ENCODE data around the gene SMIM44.

Gene SMIM44

DNA sequence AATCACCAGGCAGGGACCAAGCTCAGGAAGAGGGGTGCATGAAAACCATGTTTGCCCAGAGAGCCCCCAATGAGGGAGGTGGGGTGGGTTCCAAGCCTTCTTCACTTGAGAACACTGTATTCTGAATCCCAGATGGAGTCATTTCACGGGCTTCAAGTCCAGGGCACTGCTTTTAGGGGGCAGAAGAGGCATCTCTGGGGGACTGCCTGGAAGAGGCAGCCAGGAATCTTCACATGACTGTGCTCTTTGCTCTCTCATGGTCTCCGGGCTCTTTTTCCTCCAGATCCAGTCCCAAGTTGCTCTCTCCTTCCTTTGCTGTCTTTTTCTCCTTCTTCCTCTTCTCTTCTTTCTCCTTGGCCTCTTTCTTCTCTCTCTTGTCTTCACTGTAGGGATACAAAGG, 8.6 kb downstream of the SMIM44 start:
- DNase-seq = no peak

GRCh38 chr19:3474010-3474409, 9.2 kb downstream of the SMIM44 start:
- DNase-seq = no peak

- DNase-seq = no peak
These were observed 11.1 kb downstream of the SMIM44 start for GRCh38 chr19:3471954-3472655.

GRCh38 chr19:3470500-3471128, 12.6 kb downstream of the SMIM44 start:
- no peak for DNase-seq

GRCh38 chr19:3469638-3470499, 13.4 kb downstream of the SMIM44 start:
- no peak for DNase-seq

DNA sequence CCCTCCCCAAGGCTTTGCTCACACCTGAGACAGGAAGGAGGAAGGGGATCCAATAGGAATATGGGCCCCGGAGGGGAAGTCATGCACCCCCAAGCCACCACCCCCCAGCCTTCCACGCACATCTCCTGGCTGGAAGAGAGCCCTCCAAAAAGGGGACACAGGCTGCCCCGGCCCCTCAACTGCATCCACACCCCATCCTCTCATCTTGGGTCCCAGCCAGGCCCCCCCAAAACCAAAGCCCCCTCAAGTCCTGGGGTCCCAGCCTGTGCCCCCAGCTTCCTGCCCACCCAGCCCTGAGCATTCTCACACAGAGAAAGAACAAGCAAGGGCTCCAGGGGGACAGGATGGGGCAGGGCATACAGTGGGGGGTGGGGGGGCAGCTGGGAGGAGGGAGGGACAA, 15.0 kb downstream of the SMIM44 start:
- no peak for DNase-seq

DNA sequence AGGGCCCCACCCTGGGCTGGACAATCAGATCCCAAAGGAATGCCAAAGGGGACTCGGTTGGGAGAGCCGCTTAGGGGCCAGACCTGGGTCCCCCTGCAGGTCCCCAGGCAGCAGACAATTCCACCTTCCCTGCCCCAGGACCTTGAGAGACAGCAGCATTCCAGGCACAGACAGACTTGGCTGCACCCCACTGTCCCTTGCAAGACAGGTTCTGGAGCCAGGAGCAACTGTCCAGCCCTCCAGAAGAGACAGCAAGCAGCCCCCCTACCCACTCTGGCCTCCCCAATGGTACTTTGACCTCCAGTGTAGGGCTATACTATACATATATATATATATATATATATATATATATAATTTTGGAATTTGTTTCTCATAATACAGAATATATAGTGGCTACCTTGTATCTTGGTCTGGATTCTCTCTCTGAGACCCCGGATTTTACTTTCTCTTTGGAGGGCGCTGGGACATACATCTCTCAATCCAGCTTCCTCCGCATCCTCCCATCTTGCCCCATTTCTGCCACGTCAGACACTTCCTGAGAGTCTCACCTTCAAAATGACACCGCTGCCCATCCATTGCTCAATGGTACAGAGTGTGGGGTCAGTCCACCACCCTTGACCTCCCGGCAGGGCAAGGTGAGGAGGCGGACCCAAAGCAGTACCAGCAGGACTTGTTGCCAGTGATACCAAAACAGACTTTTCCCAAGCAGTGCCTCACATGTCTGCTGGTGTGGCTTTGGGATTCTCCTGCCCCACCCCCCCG, 15.6 kb downstream of the SMIM44 start:
- no peak for DNase-seq

DNA sequence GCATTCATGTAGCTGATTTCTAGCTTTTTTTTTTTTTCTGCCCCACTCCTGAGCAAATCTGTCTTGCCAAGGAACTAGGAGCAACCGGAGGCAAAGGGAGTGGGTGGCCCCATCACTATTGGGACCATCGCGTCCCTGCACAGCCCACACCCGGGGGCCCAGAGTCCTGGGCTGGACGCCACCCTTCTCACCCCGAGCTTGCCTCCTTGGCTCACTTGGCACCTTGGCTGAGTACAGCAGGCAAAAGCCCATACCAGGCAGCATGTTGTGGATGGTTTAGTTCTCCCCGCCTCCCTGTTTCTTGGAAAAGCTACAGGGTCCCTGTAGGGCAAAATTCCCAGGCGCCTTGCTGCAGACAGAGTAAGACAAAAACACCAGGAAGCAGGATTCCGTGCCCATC, 16.6 kb downstream of the SMIM44 start:
- DNase-seq = no peak

GRCh38 chr19:3465552-3465951, 17.7 kb downstream of the SMIM44 start:
- no peak for DNase-seq

DNA sequence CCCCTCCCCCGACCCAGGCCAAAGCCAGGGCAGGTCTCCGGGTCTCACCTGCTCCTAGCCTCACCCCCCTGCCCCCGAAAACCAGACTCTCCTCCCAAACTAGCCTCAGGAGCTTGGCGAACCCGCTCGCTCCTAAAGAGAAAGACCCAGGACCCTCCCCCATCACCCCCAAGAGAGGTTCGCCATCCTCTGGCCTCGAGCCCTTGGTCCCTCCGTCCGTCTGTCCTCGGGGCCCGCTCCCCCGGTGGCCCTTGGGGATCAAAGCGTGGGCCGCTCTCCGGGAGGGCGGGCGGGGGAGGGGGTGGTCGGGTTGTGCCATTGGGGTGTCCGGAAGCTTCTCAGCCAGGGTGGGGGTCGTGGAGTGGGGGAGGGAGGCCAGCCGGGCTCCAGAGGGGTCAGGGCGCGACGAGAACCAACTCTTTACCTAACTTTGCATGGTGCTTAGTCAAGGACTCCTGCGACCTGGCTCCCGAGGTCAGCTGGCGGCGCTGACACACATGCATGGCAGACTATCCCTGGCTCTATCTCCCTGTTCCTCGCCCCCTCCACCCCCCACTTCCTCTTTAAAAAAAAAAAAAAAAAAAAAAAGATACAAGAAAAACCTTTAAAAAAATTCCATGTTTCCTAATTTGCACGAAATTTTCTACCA, 18.5 kb downstream of the SMIM44 start:
- DNase-seq = no peak

DNA sequence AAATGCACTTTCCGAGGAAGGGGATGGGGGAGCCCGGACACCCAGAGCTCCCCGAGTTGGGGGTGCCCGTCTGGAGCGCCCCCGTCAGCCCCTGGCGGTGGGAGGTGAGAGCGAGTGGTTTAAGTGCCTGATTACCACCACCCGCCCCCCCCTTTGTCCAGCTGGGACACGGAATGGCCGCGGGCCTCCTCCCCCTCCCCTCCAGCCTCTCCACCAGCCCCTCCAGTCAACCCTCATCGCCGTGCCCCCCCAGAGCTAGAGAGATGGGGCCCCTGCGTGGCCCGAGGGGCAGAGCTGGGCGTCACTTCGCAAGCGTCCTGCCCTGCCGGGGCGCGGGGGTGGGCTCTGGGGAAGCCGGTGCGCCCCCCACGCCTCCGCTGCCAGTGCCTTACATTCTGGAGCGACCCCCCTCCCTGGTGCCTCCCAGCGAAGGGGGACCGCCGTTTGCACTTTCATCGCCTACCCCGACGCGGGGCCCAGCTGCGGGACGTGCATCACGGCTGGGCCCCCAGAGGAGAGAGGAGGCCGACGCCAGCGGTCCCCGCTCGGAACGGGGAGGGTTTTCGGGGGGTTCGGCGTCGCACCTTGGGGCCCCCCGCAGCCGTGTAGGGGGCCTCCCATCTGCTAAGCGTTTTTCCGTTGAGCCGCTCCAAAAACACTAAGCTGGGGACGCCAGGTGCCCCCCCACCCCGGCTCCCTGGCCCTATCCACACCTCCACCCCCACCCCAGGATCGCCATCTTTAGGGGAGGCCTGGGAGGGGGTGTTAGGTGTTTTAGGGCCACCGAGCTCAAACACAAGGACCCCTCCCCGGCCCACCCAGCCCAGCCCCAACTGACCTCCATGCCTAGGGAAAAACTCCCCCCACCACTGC, 19.3 kb downstream of the SMIM44 start:
- no peak for DNase-seq

GRCh38 chr19:3462991-3463713, 20.1 kb downstream of the SMIM44 start:
- DNase-seq = no peak

DNA sequence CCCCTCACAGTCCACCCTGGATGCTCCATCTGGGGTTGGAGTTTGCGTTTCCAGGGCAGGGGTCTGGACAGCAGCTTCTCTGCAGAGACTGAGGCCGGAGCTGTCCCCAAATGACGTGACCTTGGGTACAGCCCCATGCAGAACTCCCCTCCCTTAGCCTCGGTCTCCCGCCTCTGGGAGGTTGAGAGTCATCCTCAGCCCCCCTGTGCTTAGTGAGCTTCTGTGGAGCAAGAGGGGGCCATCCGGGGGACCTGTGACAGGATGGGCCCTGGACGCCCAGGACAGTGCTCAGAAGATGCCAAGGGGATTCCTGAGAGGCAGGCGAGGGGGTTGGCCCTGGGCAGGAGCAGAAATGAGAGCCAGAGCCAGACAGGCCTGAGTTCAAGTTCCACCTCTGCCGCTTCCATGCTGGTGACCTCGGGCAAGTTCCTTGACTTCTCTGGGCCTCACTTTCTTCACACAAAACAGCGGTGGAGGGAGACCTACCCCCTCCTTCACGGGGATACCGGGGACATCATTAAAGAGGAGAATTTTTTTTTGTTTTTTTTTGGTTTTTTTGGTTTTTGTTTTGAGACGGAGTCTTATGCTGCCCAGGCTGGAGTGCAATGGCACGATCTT, 23.2 kb downstream of the SMIM44 start:
- no peak for DNase-seq

- DNase-seq = no peak
These were observed 24.0 kb downstream of the SMIM44 start for GRCh38 chr19:3459089-3459881.

DNA sequence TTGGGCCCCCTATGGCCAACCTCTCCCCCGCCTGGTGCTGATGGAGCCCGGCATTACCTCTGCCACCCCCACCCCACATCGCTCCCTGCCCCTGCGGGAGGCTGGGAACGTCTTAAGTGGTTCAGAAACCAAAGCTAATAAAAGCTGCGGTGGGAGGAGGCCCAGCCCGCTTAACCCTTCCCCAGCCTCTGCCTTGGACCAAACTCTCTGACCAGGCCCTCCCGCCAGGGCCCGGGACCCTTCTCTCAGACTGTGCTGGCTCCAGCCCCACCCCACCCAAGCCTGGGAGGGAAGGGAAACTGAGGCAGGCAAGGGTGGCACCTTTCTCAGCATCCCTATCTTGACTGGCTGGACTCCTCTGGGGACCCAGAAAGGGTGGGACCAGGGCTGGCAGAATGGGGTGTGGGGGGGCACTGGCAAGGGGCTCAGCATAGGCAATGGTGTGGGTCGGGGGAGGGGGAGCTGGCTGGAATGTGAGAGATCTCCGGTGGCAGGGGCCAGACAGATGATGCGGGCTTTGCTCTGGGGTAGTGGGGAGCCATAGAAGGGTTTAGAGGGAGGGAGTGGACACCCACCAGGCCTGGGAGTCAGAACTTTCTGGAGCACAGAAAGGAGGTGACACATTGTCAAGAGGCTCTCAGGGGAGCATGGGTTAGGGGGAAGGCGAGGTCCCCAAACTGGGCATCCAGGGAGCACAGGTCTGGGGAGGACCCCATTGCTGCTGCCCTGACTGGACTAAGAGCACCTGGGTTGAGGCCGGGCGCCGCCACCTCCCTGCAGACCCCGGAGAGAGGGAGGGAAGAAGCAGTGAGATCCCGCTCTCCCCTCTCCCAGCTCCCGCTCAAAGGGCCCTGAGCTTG, 24.8 kb downstream of the SMIM44 start:
- no peak for DNase-seq

DNA sequence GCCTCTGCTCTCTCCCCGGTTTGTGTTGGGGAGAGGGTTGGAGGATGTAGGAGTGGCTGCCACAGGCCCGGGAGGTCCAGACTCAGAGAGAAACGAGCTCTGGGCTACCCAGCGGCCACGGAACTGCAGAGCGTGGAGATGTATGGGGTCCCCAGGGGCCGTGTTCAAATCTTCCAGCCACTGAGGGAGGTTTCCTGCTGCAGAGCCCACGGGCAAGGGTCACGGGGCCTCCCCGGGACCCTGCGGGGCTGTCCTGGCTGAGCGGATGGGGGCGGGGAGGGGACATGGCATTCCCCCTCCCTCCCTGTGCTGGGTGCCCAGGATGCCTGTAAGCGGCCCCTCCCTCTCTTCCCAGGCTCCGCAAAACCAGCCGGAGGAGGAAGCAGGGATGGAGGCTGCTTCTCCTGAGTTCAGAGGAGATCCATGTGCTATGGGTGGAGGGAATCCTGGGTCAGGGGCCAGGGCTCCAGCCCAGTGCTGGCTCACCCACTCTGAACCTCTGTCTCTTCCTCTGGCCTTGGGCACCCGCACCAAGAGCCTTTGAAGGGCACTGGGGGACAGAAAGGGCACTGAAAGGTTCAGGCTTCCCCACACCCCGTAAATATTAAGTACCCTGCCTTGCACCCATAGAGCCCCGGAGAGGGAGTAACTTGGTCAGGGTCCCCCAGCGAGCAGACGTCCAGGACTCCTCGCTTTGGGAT, 25.6 kb downstream of the SMIM44 start:
- DNase-seq = no peak

DNA sequence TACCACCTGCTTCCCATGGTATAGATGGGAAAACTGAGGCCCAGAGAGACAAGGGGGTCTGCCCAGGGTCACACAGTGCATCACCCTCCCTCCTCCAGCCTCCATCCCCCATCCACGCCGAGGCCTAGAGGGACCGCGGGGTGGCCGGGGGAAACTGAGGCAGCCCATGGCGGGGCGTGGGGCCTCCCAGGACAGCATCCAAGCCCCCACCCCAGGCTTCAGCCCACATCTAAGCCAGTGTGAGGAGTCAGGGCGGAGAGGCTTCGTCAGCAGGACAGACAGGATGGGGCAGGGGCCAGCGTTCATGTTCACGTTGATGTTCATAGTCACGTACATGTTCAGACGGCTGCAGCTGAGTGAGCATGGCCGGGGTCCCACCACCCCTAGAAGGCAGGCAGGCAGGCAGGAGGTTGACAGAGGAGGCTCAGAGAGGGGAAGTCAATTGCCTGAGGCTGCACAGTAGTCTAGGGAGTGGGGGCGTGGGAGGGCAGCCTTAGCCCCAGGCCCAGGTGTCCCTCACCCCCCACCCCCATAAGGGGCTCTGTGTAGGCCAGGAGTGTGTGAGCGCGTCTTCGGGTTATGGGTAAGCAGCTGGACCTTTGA, 26.2 kb downstream of the SMIM44 start:
- DNase-seq = no peak

Measured in NCI-H526 treated with DMSO at 0.1 percent for 48 hours (cell line).